Mesothelial cell of epicardium (in vitro differentiated cells): Measurements from ENCODE around the gene ATP6V0C. TPM values are rescaled to one million over a fixed set of nuclear protein-coding genes. Genes with fewer than 3 reads are reported as not detected.
"Not testable (repeated sequence)": the region's sequence is repeated elsewhere in the genome, so short reads cannot be mapped to it uniquely, and the experiment has no call there.

Source experiments
- DNase-seq, 2 experiments: peaks; one replicate each; pipeline ENCODE4 v3.0.0; 2021; ENCODE audit warnings: low spot score in 2 of 2; ENCODE audit not compliant: unreplicated experiment in 2 of 2
- H3K27ac Mint-ChIP-seq: 2 replicates; pipeline ENCODE4 v1.8.0; 2021; ENCODE audit warnings: mixed read lengths
- H3K27me3 Mint-ChIP-seq: 2 replicates; pipeline ENCODE4 v1.8.0; 2021; ENCODE audit warnings: low read depth, mixed read lengths
- H3K36me3 Mint-ChIP-seq: 2 replicates; pipeline ENCODE4 v1.8.0; 2021; ENCODE audit warnings: mixed read lengths
- H3K4me1 Mint-ChIP-seq: 2 replicates; pipeline ENCODE4 v1.8.0; 2021; ENCODE audit warnings: mixed read lengths
- H3K4me3 Mint-ChIP-seq: 2 replicates; pipeline ENCODE4 v1.8.0; 2021; ENCODE audit warnings: mild to moderate bottlenecking, moderate library complexity, mixed read lengths
- H3K9me3 Mint-ChIP-seq: 2 replicates; pipeline ENCODE4 v1.8.0; 2021; ENCODE audit warnings: mixed read lengths
- microRNA-seq: library from miRNA; unstranded; fragments of <30 nt; microRNA quantifications from one replicate; pipeline ENCODE4 v1.2.0, GENCODE V29; 2021; ENCODE audit warnings: inconsistent platforms, mixed read lengths
- total RNA-seq: library from RNA; stranded (reverse); gene quantifications from 3 replicates; pipeline ENCODE4 v1.2.1, GENCODE V29; 2021
- TF ChIP-seq, protein P1 (sequence below): fragments of 200-600 bp; sonication (generic); IDR thresholded peaks from one replicate; pipeline ENCODE4 v1.5.0; 2021; ENCODE audit warnings: antibody characterized with exemption; ENCODE audit not compliant: unreplicated experiment

Gene ATP6V0C
- total RNA-seq, 1 donor from 2014 or later: 143 TPM

DNA sequence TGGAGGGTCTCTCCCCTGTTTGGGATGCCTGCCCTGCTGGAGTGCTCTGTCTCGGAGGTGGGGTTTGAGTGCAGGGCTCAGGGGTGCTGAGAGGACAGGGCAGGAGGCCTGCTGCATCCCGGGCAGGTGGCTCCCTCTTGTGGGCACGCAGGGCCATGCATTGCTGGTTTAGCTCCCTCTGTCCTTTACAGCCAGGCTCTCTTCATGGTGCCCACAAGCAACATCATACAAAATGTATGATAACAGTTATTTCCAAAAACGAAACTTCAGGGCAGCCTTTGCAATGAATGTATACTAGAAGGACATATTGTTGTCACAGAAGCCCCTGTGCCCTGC lies 47.0 kb downstream of the ATP6V0C start:
- H3K27me3 Mint-ChIP-seq, H3K4me3 Mint-ChIP-seq, H3K36me3 Mint-ChIP-seq, H3K9me3 Mint-ChIP-seq, H3K4me1 Mint-ChIP-seq, H3K27ac Mint-ChIP-seq: not testable (repeated sequence)
- TF ChIP-seq, protein P1, sequence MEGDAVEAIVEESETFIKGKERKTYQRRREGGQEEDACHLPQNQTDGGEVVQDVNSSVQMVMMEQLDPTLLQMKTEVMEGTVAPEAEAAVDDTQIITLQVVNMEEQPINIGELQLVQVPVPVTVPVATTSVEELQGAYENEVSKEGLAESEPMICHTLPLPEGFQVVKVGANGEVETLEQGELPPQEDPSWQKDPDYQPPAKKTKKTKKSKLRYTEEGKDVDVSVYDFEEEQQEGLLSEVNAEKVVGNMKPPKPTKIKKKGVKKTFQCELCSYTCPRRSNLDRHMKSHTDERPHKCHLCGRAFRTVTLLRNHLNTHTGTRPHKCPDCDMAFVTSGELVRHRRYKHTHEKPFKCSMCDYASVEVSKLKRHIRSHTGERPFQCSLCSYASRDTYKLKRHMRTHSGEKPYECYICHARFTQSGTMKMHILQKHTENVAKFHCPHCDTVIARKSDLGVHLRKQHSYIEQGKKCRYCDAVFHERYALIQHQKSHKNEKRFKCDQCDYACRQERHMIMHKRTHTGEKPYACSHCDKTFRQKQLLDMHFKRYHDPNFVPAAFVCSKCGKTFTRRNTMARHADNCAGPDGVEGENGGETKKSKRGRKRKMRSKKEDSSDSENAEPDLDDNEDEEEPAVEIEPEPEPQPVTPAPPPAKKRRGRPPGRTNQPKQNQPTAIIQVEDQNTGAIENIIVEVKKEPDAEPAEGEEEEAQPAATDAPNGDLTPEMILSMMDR: peak; percentile 23
- DNase-seq: peak; percentile 28 to 72

DNA sequence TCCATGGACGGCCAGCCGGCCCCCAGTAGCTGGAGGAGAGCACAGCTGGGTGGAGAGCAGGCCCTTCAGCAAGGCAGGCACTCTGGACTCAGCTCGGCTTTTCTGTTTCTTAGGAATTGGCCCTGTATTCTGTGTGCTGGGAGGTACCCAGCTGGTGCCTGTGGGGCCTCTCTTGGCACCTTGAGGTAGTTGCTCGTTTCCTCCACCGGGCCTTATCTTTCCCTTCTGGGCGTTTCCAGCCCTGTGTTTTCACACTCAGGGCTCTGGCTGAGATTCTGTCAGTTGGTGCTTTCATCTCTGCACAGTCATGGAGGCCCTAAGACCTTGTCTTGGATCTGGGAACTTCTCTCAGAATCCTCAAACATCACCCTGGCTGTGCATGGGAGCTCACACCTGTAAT lies 53.8 kb downstream of the ATP6V0C start:
- not testable (repeated sequence) for H3K9me3 Mint-ChIP-seq, H3K27ac Mint-ChIP-seq, H3K36me3 Mint-ChIP-seq, H3K4me3 Mint-ChIP-seq, DNase-seq, H3K4me1 Mint-ChIP-seq, H3K27me3 Mint-ChIP-seq

DNA sequence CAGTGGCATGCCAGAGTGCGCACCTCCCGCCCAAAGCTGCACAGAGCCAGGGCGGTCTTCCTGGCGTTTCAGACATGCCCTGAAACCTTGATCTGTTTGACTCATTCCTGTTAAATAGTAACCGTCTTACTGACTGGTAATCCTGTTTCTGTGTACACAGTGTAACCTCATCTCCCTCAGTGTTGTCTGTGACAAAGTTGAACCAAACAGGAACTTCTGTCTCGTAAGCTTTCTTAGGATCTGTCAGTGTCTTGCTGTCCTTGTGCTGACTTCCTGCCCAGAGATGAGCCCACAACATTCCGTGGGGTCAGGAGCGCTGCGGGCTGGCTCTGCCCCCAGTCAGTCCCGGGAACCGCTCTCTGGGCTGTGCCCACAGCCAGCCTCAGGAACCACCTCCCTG lies 54.8 kb downstream of the ATP6V0C start:
- H3K4me1 Mint-ChIP-seq, H3K4me3 Mint-ChIP-seq: not testable (repeated sequence)

More for the DNA sequence above, 54.8 kb downstream of the ATP6V0C start:
- DNase-seq, H3K36me3 Mint-ChIP-seq, H3K27me3 Mint-ChIP-seq, H3K27ac Mint-ChIP-seq, H3K9me3 Mint-ChIP-seq: not testable (repeated sequence)

Small RNAs within 50 kb of the gene (microRNA-seq; reads per million reads assigned to microRNA genes)
- not detected for gene MIR3178
- not detected for gene MIR6768

Other genes starting within 250 kb of the ATP6V0C start
- gene RNPS1, start 245.8 kb upstream of the ATP6V0C start, total RNA-seq: 229 to 243 TPM (median 229 TPM) in 3 replicates
- 3.5 to 3.9 TPM (median 3.6 TPM) in 3 replicates for gene ABCA3, start 173.2 kb upstream of the ATP6V0C start, total RNA-seq
- gene CCNF, start 84.5 kb upstream of the ATP6V0C start, total RNA-seq: 15.2 to 17.4 TPM (median 16.7 TPM) in 3 replicates
- gene TEDC2, start 53.8 kb upstream of the ATP6V0C start, total RNA-seq: 14.5 to 16.0 TPM (median 14.7 TPM) in 3 replicates
- 17.4 to 17.9 TPM (median 17.5 TPM) in 3 replicates for gene NTN3, start 42.7 kb upstream of the ATP6V0C start, total RNA-seq
- gene TBC1D24, start 38.8 kb upstream of the ATP6V0C start, total RNA-seq: 24.2 to 25.0 TPM (median 24.7 TPM) in 3 replicates
- 46.3 to 47.2 TPM (median 46.4 TPM) in 3 replicates for gene AMDHD2, start 6.4 kb downstream of the ATP6V0C start, total RNA-seq
- gene CEMP1, start 17.5 kb downstream of the ATP6V0C start, total RNA-seq: 0.75 to 1.7 TPM (median 1.1 TPM) in 3 replicates
- gene PDPK1, start 24.1 kb downstream of the ATP6V0C start, total RNA-seq: 40.4 to 44.6 TPM (median 42.7 TPM) in 3 replicates
- gene KCTD5, start 168.6 kb downstream of the ATP6V0C start, total RNA-seq: 21.0 to 24.1 TPM (median 23.5 TPM) in 3 replicates
- gene PRSS27, start 206.3 kb downstream of the ATP6V0C start, total RNA-seq: 7.5 to 7.7 TPM (median 7.6 TPM) in 3 replicates
- gene SRRM2, start 238.7 kb downstream of the ATP6V0C start, total RNA-seq: 832 to 854 TPM (median 837 TPM) in 3 replicates